ENCODE measurements around the gene RIBC1. TPM values are rescaled to one million over a fixed set of nuclear protein-coding genes. Genes with fewer than 3 reads are reported as not detected.
"Not testable (repeated sequence)": the region's sequence is repeated elsewhere in the genome, so short reads cannot be mapped to it uniquely, and the experiment has no call there.

The RIBC1 gene
- total RNA-seq, 6 experiments from 2014 or later, result 0.21 to 0.43 (median 0.36) TPM

DNA sequence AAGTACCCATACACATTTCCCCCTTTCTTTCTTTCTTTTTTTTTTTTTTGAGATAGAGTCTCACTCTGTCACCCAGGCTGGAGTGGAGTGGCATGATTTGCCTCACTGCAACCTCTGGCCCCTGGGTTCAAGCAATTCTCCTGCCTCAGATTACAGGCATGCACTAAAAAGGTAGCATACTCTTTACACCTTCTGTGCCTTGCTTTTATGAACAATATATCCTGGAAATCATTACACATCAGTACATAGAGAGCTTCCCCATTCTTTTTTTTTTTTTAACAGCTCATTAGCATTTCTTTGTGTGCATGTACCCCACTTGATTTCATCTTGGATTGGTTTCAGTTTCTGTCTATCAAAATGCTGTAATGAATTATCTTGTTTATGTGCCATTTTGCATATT lies 30.1 kb downstream of the RIBC1 start:
- no peak for DNase-seq
- H3K4me3 Mint-ChIP-seq, result no peak overlapping the region
- TF ChIP-seq, protein P1, sequence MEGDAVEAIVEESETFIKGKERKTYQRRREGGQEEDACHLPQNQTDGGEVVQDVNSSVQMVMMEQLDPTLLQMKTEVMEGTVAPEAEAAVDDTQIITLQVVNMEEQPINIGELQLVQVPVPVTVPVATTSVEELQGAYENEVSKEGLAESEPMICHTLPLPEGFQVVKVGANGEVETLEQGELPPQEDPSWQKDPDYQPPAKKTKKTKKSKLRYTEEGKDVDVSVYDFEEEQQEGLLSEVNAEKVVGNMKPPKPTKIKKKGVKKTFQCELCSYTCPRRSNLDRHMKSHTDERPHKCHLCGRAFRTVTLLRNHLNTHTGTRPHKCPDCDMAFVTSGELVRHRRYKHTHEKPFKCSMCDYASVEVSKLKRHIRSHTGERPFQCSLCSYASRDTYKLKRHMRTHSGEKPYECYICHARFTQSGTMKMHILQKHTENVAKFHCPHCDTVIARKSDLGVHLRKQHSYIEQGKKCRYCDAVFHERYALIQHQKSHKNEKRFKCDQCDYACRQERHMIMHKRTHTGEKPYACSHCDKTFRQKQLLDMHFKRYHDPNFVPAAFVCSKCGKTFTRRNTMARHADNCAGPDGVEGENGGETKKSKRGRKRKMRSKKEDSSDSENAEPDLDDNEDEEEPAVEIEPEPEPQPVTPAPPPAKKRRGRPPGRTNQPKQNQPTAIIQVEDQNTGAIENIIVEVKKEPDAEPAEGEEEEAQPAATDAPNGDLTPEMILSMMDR (IDR thresholded peaks at IDR 0.05), result no peak
- no peaks in the 10 kb centered on the region for H3K36me3 Mint-ChIP-seq (ENCODE audit: low read depth)
- H3K27me3 Mint-ChIP-seq (ENCODE audit: insufficient read depth), result peaks cover 2% of the 10 kb centered on the region; the same call in 1 of the 2 replicates
- H3K4me1 Mint-ChIP-seq (ENCODE audit: low read depth), result peaks cover 23% of the 10 kb centered on the region
- no peak overlapping the region for H3K27ac Mint-ChIP-seq
- no peaks in the 10 kb centered on the region for H3K9me3 Mint-ChIP-seq

DNA sequence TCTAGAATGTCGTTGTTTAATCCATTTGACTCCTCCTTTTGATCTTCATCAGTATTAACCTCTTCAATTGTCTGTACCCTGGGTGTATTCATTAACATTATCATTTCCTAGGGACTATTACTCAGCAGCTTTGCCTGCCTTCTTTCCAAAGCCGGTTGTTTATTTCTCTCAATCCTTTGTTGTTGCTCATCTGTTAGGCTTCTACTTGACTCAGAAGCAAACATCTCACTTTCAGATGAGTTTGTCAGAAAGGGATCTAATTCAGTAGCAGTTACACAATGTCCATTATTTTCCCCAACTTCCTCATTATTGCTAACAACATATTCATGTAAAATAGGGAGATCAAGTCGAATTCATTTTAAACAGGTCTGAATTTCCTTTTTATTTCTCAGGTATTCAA lies 33.6 kb downstream of the RIBC1 start:
- peaks cover 6% of the 10 kb centered on the region for H3K27me3 Mint-ChIP-seq (ENCODE audit: insufficient read depth)
- H3K27ac Mint-ChIP-seq, result peak overlapping the region; percentile 88
- H3K9me3 Mint-ChIP-seq, result no peaks in the 10 kb centered on the region
- TF ChIP-seq, protein P1 (IDR thresholded peaks at IDR 0.05), result no peak
- peaks cover 25% of the 10 kb centered on the region for H3K4me1 Mint-ChIP-seq (ENCODE audit: low read depth)
- H3K36me3 Mint-ChIP-seq (ENCODE audit: low read depth), result no peaks in the 10 kb centered on the region
- DNase-seq, result peak; percentile 73
- peak overlapping the region; percentile 41 for H3K4me3 Mint-ChIP-seq

DNA sequence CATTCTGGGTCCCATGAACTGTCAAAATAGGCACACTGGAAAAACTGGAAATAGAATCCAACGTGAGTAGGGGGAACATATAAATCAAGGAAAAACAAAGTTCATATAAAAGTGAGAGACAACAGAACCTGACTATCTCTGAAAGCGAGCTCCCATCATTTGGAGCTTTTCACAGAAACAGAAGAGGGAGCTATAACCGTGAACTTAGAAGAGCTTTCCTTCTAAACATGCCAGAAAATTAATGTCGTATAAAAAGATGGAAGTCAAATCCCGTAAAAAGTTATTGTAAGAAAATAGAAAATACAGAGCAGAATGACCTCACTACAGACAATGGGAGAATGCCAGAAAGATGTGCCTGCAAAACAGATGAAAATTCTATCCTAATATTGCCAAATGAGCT lies 35.4 kb downstream of the RIBC1 start:
- H3K36me3 Mint-ChIP-seq (ENCODE audit: low read depth), result no peaks in the 10 kb centered on the region
- H3K4me1 Mint-ChIP-seq (ENCODE audit: low read depth), result peaks cover 25% of the 10 kb centered on the region

DNA sequence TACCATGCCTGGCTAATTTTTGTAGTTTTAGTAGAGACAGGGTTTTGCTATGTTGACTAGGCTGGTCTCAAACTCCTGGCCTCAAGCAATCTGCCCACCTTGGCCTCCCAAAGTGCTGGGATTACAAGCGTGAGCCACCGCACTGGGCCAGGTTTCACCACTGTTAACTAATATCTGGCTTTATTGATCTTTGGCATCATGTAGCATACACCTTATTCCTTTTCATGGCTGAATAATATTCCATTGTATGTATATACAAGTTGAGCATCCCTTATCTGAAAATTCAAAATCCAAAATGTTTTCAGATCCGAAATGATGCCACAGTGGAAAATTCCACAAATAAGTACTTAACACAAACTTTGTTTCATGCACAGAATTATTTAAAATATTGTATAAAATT lies 46.0 kb downstream of the RIBC1 start:
- peaks cover 12% of the 10 kb centered on the region for H3K27me3 Mint-ChIP-seq (ENCODE audit: insufficient read depth)
- not testable (repeated sequence) for H3K4me3 Mint-ChIP-seq; DNase-seq; H3K27ac Mint-ChIP-seq; H3K9me3 Mint-ChIP-seq; H3K4me1 Mint-ChIP-seq (ENCODE audit: low read depth); H3K36me3 Mint-ChIP-seq (ENCODE audit: low read depth)

More for the DNA sequence above, 35.4 kb downstream of the RIBC1 start:
- DNase-seq, result peak; percentile 29
- Mint-ChIP-seq H3K27me3 (ENCODE audit: insufficient read depth) (peaks cover 9% of the 10 kb centered on the region), H3K4me3 (peak overlapping the region; percentile 41; the same call in 1 of the 2 replicates), H3K9me3 (no peaks in the 10 kb centered on the region), H3K27ac (no peak overlapping the region)
- TF ChIP-seq, protein P1 (IDR thresholded peaks at IDR 0.05), result peak; percentile 52; the same call in 1 of the 2 replicates

DNA sequence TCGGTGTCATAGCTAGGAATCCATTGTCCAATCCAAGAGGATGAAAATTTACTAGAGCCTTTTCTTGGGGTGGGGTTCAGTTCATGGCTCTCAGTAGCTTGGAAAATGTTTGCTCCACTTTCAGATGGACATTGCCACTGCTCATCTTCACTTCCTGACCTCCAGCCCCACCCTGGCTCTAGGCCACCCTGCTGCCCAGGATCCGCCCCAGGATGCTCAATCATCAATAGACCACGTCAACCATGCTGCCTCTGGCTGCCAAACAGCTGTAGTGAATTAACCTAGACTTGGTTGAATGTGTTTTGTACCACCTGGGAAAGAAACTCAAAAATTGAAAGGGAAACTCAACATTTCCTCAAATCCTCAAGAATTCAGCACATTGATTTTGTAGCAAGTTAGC lies 48.7 kb downstream of the RIBC1 start:
- Mint-ChIP-seq H3K27ac (no peak overlapping the region), H3K4me1 (ENCODE audit: low read depth) (peaks cover 15% of the 10 kb centered on the region), H3K9me3 (no peaks in the 10 kb centered on the region), H3K36me3 (ENCODE audit: low read depth) (no peaks in the 10 kb centered on the region), H3K4me3 (no peak overlapping the region), H3K27me3 (ENCODE audit: insufficient read depth) (peaks cover 10% of the 10 kb centered on the region)
- TF ChIP-seq, protein P1 (IDR thresholded peaks at IDR 0.05), result no peak
- no peak for DNase-seq

DNA sequence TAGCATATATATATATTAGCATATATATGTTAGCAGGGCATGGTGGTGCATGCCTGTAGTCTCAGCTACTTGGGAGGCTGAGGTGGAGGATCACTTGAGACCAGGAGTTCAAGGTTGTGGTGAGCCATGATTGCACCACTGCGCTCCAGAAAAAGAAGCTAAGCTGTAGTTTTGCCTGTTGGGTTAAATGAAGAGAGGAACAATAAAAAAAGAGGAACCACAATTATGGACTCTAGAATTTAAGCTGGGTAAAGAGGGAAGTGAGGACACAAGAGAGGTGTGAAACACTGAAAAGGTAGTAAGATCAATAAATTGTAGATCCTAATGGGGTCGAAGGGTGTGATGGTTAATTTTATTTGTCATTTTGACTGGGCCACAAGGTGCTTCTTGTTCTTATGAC lies 52.0 kb downstream of the RIBC1 start:
- peaks cover 13% of the 10 kb centered on the region for H3K27me3 Mint-ChIP-seq (ENCODE audit: insufficient read depth)
- peaks cover 24% of the 10 kb centered on the region for H3K4me1 Mint-ChIP-seq (ENCODE audit: low read depth)
- H3K9me3 Mint-ChIP-seq, result no peaks in the 10 kb centered on the region
- H3K27ac Mint-ChIP-seq, result no peak overlapping the region
- TF ChIP-seq, protein P1 (IDR thresholded peaks at IDR 0.05), result no peak
- no peak overlapping the region for H3K4me3 Mint-ChIP-seq
- DNase-seq, result no peak
- H3K36me3 Mint-ChIP-seq (ENCODE audit: low read depth), result no peaks in the 10 kb centered on the region; the same call in 1 of the 2 replicates

Data from HFFc6 (cell line).